Stimulated activated CD8-positive, alpha-beta memory T cell treated with anti-CD3 and anti-CD28 coated beads, Interleukin-7, amount 100 ng/mL, for 48 hours (primary cell): ENCODE results near the gene IFI6.
A peak's percentile ranks its signal among the peaks of the same experiment; 100 is the strongest.
"Not testable (repeated sequence)": the region's sequence is repeated elsewhere in the genome, so short reads cannot be mapped to it uniquely, and the experiment has no call there.

Experiments used
- DNase-seq, 2 donors: peaks; one replicate each; pipeline ENCODE4 v3.0.0-alpha.2; 2020; ENCODE audit warnings: low read depth in 1 of 2; ENCODE audit errors: extremely low read depth in 1 of 2

IFI6 gene

GRCh38 chr1:27652111-27652864, 19.7 kb downstream of the IFI6 start:
- no peak for DNase-seq

GRCh38 chr1:27650539-27651175, 21.3 kb downstream of the IFI6 start:
- DNase-seq, result no peak

GRCh38 chr1:27650171-27650538, 21.8 kb downstream of the IFI6 start:
- no peak for DNase-seq

GRCh38 chr1:27649306-27649635, 22.7 kb downstream of the IFI6 start:
- no peak for DNase-seq

- DNase-seq, result no peak
These were observed 23.2 kb downstream of the IFI6 start for GRCh38 chr1:27648602-27649305.

GRCh38 chr1:27647328-27647727, 24.7 kb downstream of the IFI6 start:
- no peak for DNase-seq

GRCh38 chr1:27646676-27647075, 25.3 kb downstream of the IFI6 start:
- no peak for DNase-seq

- DNase-seq, result no peak
These were observed 26.9 kb downstream of the IFI6 start for GRCh38 chr1:27645071-27645415.

GRCh38 chr1:27644369-27645070, 27.5 kb downstream of the IFI6 start:
- no peak for DNase-seq

- peak in 1 of 2 donors; percentile 46 for DNase-seq
These were observed 28.2 kb downstream of the IFI6 start for GRCh38 chr1:27643600-27644368.

GRCh38 chr1:27640514-27640913, 31.5 kb downstream of the IFI6 start:
- DNase-seq, result not testable (repeated sequence)

- DNase-seq, result no peak
These were observed 33.2 kb downstream of the IFI6 start for GRCh38 chr1:27638805-27639204.

- DNase-seq, result no peak
These were observed 33.8 kb downstream of the IFI6 start for GRCh38 chr1:27638047-27638734.

- DNase-seq, result no peak
These were observed 36.4 kb downstream of the IFI6 start for GRCh38 chr1:27635396-27636142.

GRCh38 chr1:27634985-27635367, 37.0 kb downstream of the IFI6 start, which contains the start of gene FGR:
Gene FGR (minus strand): TSS chr1:27635185. CDS start chr1:27623916, 11,269 bp downstream.
- DNase-seq, result no peak

GRCh38 chr1:27634177-27634984, 37.6 kb downstream of the IFI6 start:
- DNase-seq, result no peak

GRCh38 chr1:27633640-27634176, 38.3 kb downstream of the IFI6 start:
- DNase-seq, result no peak

GRCh38 chr1:27633298-27633610, 38.7 kb downstream of the IFI6 start:
- DNase-seq, result no peak
